H54 (cell line): Measurements from ENCODE around the gene ZNF335.
"Not testable (repeated sequence)": the region's sequence is repeated elsewhere in the genome, so short reads cannot be mapped to it uniquely, and the experiment has no call there.

Experiments used
- DNase-seq: peaks from one replicate; pipeline ENCODE4 v3.0.0; 2011; ENCODE audit warnings: low spot score, mixed read lengths; ENCODE audit not compliant: insufficient read length
- FAIRE-seq: peaks from 3 replicates; lab custom pipeline; 2011; peaks lifted over from hg19 to GRCh38; lab: Jason Lieb, UNC
- POLR2A ChIP-seq: IDR thresholded peaks from 2 replicates; pipeline ENCODE4 v1.6.1; 2011; ENCODE audit warnings: low read depth, mild to moderate bottlenecking, low read length

The ZNF335 gene

DNA sequence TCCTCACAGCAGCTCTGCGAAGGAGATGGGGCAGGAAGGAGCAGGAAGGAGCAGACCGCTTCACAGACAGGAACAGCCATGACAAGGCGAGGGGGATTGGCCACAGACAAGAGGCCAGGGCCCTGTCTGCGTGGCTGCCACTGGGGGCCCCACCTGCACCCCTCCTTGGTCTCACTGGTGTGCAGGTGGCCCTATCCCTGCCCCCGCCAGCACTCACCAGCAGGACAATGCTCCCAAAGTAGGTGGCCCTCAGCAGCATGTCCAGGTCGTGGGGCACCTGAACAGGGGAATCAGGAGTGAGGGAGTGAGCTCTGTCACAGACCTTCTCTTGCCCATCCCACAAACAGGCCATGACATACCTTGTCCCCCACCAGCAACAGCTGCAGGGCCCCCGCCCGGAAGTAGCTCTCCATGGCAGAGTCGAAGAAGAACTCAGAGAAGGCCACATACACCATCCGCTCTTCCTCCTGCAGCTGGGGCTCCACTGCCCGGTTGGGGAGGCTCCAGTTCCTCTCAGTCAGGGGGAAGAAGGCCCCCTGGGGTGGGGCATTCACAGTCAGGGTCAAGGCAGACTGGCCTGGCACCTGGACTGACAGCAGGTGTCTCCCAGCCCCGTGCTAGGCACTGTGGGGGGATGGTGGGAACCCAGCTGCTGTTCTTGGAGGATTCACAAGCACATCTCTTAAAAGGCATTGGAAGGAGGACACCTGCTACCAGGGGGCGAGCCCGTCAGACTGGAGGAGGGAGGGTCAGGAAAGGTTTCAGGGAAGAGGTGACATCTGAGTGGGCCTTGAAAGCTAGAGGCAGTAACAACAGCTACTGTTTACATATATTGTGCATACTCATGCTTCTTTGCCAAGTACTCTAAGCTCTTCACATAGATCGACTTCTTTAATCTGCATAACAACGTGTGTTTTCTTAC, 67.2 kb downstream of the ZNF335 start:
- FAIRE-seq (no peak), DNase-seq (no peak)
- no peak for TF ChIP-seq POLR2A

DNA sequence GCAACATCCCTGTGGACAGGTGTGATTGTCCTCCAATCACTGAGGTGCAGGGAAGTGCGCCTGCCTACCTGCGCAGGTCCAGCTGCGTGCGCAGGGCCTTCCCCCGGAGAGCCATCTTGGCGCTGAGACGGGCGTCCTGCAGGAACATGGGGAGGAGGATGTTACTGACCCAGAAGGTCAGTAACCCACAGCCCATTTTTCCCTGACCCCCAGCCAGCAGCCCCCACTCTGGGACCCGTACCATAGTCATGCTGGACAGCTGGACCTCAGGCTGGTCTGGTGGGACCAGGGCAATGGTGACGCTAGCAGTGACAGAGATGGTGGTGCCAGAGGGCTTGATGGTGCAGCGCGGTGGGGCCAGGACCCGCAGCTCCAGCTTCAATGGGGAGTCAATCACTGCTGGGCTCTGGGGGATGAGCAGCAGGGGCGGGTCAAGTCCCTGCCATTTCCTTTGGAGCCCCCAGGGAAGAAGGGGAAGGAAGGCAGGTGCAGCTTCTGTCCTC, 69.8 kb downstream of the ZNF335 start:
- DNase-seq: no peak

GRCh38 chr20:45901332-45901731, 70.7 kb downstream of the ZNF335 start:
- FAIRE-seq, DNase-seq: not testable (repeated sequence)

More for the DNA sequence above, 69.8 kb downstream of the ZNF335 start:
- no peak for TF ChIP-seq POLR2A
- no peak for FAIRE-seq

DNA sequence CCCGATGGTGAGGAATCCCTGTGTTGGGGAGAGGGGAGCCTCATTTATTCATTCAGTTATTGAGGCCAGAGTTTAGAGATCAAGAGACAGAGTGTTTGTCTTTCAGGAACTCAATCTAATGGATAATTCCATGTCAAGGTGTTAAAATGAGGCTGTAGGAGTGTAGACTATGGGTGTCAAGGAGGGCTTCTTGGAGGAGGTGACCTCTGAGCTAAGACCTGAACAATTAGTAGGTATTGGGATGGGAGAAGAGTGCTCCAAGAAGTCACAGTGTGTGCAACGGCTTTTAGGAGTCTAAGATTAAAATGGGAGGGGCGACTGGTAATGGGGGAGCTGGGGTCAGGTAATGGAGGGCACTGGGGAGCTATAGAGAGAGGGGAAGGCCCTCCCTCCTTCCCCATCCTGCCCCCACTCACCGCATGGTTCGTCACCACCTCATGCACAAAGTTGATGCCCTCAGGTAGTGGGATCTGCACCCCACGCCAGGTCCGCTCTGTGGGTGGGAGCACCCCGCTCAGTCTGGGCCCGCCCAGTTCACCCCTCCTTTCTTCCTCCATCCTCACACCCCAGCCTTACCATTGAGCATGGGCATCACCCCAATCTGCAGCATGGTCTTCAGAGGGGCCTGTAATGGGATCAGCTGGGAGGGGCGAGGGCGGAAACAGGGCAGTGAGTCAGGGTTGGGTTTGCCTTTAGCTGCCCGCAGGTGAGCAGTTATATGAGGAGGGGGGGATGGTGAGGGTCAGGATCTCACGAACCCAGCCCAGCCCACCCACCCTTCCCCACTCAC, 72.8 kb downstream of the ZNF335 start:
- FAIRE-seq (no peak), DNase-seq (no peak)
- TF ChIP-seq POLR2A: no peak
